Muscle of arm (tissue), 12 donors: ENCODE measurements around the gene CLDN3. TPM values are rescaled to one million over a fixed set of nuclear protein-coding genes. Genes with fewer than 3 reads are reported as not detected.

Experiments
- DNase-seq: peaks from one replicate; pipeline ENCODE4 v3.0.0-alpha.2; 2013
- polyA plus RNA-seq, 12 donors: library from polyadenylated mRNA; unstranded; fragments of 120-200 nt; gene quantifications; one replicate each; pipeline ENCODE4 v1.2.1, GENCODE V29; 2013; ENCODE audit not compliant: insufficient read length in 12 of 12

The CLDN3 gene
- polyA plus RNA-seq, 12 donors: 0.19 to 14.9 (median 0.38) TPM; not detected in 5

DNA sequence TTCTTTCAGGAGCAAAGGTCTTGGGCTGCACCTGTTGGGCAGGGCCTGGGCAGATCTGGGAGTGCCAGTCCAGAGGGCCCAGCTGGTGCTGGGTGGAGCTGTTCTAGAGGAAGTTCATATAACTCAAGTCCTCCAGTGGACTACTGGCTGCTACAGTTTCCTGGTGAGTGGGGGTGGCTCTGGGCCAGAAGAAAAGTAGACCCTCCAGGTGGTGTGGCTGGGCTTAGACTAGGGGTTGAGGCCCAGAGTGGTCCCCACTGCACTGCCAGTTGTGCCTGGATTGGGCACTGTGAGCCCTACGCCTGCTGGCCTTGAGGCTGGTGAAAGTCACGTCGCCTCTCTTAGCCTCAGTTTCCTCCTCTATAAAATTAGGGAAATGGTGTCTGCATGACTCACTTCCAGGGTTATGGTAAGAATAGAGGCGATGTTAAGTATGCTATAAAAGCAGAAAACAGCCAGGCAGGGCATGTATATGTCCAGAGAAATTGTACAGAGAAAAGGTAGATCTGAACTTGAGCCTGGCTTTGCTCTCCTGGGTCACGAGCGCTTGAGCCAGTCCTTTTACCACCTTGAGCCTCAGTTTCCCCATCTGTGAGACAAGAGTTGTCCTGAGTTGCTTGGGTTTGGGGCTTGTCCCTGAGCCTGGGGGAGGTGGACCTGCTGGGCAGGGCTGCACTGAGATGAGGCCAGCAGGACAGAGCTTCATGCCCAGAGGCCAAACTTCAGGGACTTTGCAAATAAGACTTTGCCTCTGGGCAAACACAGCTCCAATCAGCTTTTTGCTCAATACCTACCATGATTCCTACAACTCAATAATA lies 3.8 kb upstream of the CLDN3 start:
- DNase-seq: no peak

DNA sequence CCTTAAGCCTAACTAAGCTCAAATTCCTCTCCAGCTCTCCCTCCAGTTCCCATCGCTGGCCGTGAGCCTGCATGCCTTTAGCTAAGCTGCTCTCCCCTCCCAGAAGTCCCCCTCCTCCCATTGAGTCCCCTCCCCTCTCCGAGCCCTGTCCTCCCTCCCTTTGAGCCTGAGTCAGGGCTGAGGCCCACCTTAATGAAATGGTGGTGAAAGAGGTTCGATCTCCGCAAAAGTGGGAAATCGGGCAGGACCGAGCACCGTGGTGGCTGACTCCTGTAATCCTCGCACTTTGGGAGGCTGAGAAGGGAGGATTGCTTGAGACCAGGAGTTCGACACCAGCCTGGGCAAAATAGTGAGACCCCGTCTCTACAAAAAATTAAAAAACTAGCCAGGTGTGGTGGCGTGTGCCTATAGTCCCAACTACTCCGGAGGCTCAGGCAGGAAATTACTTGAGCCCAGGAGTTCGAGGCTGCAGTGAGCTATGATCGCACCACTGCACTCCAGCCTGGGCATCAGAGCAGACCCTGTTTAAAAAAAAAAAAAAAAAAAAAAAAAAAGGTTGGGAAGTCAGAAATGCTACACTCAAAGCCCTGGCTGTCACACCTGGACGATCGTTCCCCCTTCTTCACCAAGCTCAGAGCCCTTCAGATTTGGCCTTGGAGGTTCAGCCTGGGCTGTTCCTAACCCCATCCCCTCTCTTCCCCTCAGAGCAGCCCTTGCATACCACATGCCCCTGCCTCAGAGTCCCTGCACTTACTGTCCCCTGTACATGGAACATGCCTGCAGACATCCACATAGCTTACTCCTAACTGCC lies 995 bp upstream of the CLDN3 start:
- no peak for DNase-seq

DNA sequence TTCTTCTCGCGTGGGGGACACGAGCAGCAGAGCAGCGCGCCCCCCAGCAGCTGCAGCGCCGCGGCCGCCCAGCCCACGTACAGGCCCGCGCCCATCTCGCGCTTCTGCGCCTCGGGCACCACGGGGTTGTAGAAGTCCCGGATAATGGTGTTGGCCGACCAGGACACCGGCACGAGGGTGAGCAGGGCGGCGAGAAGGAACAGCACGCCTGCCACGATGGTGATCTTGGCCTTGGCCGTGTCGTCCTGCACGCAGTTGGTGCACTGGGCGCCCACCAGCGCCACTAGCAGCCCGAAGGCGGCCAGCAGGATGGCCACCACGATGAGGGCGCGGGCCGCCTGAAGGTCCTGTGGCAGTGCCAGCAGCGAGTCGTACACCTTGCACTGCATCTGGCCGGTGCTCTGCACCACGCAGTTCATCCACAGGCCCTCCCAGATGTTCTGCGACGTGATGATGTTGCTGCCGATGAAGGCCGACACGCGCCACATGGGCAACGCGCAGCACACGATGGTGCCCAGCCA lies 529 bp downstream of the CLDN3 start:
- no peak for DNase-seq

DNA sequence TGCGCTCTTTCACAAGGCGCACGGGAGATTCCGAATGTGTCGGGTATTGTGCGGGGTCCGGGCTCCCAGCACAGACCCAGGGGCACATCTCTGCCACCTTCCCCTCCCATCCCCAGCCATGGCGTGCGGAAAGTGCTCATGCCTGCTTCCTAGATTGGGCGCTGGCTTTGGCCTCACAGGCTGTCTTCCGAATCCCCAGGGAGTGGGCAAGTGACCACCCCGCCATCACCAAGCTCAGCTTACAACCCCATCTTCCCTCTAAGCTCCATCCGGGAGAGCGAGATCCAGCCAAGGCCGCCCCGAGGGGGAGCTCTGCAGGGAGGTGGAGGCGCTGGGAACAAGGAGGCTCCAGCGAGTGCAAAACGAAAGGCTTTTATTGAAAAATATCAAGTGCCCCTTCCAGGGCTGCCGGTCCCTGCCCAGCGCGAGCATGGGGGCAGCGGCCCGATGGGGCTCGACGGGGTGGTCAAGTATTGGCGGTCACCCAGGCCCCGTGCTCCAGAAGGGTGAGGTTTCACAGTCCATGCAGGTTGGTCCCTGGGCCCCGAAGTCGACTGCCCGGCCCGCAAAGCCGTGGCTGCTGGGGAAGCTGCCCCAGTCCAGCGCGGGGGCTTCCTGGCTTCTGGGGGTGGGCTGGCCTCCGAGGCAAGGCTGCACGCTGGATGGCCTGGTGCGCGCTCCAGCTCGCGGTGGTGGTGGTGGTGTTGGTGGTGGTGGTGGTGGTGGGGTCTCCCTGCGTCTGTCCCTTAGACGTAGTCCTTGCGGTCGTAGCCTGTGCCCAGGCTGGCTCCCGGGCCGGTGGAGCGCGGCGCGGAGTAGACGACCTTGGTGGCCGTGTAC lies 1.2 kb downstream of the CLDN3 start:
- no peak for DNase-seq

DNA sequence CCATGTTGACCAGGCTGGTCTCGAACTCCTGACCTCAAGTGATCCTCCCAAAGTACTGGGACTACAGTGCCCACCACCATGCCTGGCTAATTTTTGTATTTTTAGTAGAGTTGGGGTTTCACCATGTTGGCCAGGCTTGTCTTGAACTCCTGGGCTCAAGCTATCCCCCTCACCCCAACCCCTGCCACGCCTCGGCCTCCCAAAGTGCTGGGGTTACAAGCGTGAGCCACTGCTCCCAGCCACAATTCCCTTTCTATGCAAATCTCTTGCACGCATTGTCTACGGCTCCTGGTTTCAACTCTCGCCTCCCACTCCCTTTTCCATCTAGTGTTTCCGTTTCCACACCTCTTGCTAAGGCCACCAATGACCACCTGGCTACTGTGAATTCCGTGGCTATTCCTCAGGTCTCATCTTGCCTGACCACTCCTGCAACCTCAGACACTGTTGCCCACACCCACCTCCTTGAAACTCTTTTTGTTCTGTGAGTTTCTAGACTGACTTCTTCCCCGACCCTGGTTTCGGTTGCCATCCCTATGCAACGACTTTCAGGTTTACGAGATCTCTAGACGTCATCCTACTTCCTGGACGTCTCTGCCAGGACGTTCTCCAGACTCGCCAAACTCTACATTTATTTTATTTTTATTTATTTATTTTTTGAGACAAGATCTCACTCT lies 3.4 kb downstream of the CLDN3 start:
- DNase-seq: no peak

DNA sequence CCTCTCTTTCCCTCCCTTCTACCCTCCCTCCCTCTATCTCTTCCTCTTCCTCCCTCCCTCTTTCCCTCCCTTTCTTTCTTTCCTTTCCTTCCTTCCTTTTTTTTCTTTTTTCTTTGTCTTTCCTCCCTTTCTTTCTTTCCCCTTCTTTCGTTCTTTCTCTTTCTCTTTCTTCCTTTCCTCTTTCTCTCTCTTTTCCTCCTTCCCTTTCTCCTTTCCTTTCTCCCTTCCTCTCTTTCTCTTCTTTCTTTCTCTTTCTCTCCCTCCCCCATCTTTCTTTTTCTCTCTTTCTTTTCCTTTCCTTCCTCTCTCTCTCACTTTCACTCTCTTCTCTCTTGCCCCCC lies 7.4 kb downstream of the CLDN3 start:
- no peak for DNase-seq

DNA sequence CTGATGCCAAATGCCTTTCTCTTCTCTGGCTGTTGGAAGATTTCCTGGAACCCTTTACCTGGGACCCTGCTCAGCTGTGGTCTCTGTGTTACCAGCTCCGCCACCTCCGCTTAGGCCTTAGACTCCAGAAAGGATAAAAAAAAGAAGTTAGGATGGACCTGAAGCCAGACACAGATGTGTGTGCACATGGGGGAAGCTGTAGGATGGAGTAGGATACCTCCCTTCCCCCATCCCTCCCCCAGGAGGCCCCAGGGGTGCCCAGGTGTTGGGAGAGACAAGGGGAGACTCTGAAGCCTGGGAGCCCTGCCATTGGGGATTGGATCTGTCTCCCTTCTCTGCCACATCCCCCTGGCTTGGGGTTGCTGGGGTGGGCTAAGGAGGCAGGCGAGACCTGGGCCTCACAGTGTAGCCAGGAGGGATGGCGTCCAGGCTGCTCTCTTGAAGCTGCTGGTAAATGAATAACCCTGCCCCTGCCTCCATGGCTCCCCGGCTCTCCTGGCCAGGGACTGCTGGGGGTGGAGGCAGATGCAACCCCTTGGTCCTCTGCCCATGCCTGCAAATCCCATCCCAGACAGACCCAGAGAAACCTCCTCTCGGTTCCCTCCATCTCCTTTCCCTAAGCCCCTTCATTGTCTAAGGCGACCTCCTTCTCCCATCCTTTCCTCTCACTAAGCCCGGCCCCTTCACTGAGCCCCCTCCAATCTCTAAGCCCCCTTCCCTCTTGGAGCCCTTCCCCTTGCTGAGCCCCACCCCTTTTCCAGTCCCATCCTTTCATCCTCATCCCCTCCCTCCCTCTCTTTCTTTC lies 8.0 kb downstream of the CLDN3 start:
- DNase-seq: no peak

DNA sequence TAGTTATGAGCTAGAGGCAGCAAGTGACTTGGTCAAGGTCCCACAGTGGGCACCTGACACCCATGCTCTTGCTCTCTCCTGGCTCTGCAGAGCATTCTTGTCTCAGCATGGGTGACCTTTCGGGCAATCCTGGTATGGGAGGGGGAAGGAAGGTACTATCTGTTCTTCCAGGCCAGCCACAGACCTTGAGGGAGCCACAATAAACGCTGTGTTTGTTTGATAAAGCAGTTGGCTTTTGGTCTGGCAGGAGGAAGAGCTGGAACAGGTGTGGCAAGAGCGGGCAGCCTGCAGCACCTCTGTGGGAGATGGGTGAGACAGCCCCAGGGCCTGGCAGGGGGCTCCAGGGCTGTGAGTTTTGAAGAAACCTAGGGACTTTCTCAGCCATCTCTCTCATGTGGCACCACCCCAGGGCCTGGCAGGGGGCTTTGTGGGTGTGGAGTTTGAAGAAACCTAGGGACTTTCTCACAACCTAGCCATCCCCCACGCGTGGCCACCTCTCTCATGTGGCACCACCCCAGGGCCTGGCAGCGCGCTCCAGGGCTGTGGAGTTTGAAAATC lies 11.4 kb downstream of the CLDN3 start:
- DNase-seq: no peak

DNA sequence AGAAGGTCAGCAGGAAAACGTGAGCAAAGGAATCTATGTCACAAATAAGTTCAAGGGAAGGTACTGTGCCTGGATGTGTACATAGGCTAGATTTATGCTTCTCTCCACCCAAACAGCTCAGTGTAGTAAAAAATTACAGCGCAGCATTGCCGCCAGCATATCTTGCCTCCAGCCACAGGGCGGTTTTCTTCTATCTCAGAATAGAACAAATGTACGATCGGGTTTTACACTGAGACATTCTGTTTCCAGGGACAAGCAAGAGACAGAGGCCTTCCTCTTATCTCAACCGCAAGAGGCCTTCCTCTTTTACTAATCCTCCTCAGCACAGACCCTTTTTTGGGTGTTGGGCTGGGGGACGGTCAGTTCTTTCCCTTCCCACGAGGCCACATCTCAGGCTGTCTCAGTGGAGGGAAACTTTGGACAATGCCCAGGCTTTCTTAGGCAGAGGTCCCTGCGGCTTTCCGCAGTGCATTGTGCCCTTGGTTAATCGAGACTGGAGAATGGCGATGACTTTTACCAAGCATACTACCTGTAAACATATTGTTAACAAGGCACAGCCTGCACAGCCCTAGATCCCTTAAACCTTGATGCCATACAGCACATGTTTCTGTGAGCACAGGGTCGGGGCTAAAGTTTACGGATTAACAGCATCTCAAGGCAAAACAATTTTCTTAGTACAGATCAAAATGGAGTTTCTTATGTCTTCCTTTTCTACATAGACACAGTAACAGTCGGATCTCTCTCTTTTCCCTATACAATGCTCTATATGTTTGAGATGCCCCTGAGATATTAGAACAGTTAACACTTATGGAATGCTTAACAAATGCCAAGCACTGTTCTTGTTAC lies 19.9 kb downstream of the CLDN3 start:
- DNase-seq: no peak

DNA sequence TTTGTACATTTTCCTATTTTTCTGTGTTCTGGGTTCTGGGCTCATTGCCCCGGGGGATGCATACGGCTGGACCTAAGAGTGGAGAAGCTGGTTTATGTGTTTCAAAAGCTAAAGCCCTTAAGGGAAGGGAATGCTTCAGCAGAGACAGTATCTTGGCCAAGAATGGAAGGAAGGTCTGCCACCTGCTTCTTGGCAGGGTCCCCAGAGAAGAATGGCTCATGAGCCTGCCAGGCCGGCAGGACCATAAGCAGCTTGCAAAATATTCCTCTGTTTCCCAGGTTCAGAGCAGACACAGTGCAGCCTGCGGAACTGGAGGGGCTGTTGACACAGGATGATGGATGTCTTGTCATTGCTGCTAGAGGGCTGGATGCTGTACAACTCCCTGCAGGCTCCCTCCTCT lies 23.7 kb downstream of the CLDN3 start:
- no peak for DNase-seq

DNA sequence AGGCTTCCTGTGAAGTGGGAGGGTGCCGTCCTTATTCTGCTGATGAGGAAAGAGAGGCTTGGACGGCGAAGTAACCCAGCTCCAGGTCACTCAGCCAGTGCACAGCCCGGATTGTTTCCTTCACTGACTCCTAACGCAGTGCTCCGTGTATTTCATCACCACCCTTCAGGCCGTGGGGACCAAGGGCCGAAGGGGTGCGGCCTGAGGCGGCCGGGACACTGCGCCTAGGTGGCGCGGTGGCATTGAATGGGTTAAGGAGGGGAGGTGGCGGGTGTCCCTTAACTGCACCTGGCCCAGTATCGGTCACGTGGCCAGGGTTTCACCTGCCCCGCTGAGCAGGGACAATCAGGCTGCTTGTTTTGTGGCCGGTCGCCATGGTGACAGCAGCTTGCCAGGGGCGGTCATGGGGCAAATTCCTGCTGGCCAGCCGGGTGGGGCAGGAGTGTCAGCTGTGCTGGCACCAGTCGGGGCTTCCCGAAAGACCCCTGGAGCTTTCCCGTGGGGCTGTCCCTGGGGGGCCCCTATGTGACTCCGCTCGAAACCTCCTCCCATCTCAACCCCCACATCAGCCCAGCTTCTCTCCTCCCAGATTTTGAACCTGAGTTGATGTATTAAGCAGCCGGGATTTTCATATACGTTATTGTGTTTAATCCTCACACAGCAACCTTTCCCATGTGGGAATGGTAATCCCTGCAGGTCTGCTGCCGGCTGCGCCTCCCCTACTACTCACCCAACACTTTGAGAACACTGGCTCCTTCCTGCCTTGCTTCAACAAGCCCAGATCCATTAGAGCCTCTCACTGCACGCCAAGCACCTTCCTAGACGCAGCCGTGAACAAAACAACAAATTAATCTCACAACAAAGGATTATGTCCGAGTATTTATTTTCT lies 27.1 kb downstream of the CLDN3 start:
- DNase-seq: no peak

DNA sequence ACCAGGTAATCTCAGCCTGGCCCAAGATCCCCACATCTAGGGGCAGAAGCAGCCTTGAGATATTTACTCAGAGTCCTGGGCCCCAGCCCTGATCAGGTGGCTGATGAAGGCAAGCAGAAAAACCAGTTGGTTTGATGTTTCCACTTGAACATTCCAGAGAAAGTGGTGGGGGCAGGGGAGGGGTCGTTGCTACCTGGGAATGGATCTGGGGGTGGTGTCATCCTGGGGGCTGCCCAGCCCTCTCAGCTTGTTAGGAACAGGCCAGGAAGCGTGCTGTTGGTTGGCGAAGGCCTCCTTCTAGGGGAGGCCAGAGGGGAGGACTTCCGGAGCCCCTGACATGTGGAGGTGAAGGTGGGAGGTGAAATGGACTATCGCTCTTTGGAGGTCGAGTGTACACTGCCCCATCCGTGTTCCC lies 27.7 kb downstream of the CLDN3 start:
- no peak for DNase-seq

DNA sequence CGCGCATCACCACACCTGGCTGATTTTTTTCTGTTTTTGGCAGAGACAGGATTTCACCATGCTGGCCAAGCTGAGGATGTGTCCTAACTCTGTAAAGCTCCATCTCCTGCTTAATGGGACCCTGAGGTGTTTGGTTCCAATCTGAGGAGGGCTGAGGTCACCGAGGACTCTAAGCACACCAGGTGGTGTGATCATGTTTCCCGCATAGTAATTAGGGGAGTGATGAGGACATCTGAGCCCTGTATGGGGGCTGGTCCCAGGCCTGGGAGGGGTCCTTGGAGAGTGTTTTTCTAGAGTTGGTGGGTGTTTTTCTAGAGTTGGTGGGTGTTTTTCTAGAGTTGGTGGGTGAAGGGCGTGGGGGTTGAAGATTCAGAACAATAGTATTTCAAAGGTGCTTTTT lies 28.5 kb downstream of the CLDN3 start:
- DNase-seq: no peak

DNA sequence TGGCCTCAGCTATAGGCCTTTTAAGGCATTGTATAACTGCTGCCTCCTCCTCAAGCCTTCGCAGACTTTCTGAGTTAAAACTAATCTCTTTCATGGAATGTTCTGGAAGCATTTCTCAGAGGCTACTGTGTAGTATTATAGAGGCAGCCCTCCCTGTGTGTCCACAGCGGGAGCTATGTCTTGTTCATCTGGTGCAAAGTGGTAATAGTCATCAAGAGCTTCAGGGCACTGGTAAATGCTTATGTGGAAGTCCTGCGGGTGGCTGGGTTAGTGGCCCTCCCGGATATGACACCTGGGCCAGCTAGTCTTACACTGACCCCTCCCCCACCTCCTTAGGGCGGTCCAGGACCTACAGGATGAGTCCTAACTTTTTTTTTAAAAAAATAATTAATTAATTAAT lies 29.3 kb downstream of the CLDN3 start:
- DNase-seq: no peak

DNA sequence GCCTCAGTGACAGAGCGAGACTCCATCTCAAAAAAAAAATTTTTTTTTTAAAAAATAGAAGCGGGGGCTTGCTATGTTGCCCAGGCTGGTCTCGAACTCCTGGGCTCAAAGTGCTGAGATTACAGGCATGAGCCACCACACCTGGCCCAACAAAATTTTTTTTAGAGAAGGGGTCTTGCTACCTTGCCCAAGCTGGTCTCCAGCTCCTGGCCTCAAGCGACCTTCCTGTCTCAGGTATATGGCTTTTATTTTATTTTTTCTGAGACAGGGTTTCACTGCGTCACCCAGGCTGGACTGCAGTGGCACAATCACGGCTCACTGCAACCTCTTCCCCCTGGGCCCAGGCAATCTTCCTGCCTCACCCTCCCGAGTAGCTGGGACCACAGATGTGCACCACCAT lies 29.9 kb downstream of the CLDN3 start:
- DNase-seq: no peak

DNA sequence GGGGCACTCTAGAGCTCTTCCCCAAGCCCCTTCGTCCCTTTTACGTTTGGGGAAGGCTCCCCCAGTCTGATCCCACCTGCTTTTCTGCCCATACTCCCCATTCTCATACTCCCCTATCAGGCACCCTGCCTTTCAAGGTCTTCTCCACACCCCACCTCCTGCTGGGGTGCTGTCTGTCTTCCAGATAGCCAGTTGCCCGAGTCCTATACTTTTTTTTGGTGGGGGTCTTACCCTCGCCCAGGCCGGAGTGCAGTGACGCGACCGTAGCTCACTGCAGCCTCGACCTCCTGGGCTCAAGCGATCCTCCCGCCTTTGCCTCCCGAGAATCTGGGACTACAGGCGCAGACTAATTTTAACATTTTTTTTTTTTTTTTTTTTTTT lies 30.7 kb downstream of the CLDN3 start:
- no peak for DNase-seq

DNA sequence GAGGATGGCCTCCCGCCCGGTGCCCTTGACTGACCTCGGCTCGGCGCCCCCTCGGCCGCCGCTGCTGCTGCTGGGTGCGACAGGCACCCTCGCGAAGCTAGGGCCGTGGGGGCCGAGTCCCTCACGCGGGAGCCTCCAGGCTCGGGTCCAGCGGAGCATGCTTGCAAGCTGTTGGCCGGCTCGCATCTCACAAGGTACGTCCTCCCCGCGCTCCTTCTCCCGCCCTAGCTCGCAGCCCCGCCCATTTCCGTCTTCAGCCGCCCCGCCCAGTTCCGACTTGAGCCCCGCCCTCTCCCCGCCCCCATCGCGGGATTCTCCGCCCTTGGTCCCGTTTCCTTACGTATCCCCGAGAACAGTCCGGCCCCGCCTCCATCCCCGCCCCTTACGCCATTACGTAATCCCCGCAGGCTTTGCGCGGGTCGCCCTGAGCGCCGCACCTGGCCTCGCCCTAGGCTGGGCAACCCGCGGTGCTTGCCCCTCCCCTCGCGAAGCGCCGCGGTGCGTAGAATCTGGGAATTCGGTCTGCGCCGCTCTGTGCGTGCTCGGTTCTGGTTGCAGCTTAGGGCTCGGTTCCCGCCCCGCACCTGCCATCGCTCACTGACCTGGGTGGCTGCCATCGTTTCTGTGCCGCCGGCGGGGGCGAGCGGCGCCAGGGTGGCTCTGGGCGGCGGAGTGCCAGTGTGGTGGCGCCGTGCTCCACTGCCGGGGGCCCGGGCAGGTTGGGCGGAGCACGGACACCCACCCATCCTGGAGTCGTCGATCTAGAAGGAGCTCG lies 31.3 kb downstream of the CLDN3 start, which contains the start of gene ABHD11:
Gene ABHD11, minus strand, starts transcription at position 191 of the 775 bp plus-strand sequence. Its CDS starts 32 bp downstream, at position 159.
- DNase-seq: peak; percentile 96
